Psoas muscle (tissue), 8 donors: ENCODE measurements around the gene B4GALT1. TPM values are rescaled to one million over a fixed set of nuclear protein-coding genes. Genes with fewer than 3 reads are reported as not detected.
"Not testable (repeated sequence)": the region's sequence is repeated elsewhere in the genome, so short reads cannot be mapped to it uniquely, and the experiment has no call there.

ENCODE experiments used
- ATAC-seq, 4 donors: fragments of 200-7000 bp; cut with Tn5 transposase; one replicate each; pipeline ENCODE4 v1.9.1; 2020; ENCODE audit warnings: moderate library complexity in 3 of 4, mild to moderate bottlenecking in 2 of 4
- DNase-seq, 2 donors: peaks; one replicate each; pipeline ENCODE4 v3.0.0-alpha.2; 2020
- H3K27ac ChIP-seq: fragments of 200-600 bp; one replicate; pipeline ENCODE4 v1.8.0; 2022
- H3K27me3 ChIP-seq, 3 donors: fragments of 200-600 bp in 1 of 3; one replicate each; pipeline versions ENCODE4 v1.6.1 to v1.8.0; 2013 to 2022; ENCODE audit warnings: low read length in 2 of 3, mild to moderate bottlenecking in 2 of 3, moderate library complexity in 1 of 3; ENCODE audit not compliant: insufficient read depth in 3 of 3
- H3K36me3 ChIP-seq, 2 donors: fragments of 200-600 bp in 1 of 2; one replicate each; pipeline versions ENCODE4 v1.6.1 to v1.8.0; 2013 to 2022; ENCODE audit warnings: low read depth in 1 of 2, mild to moderate bottlenecking in 1 of 2, moderate library complexity in 1 of 2; ENCODE audit not compliant: insufficient read depth in 1 of 2
- H3K4me1 ChIP-seq: fragments of 200-600 bp; one replicate; pipeline ENCODE4 v1.8.0; 2022
- H3K4me3 ChIP-seq: fragments of 200-600 bp; one replicate; pipeline ENCODE4 v1.8.0; 2022; ENCODE audit warnings: mild to moderate bottlenecking
- H3K9me3 ChIP-seq: fragments of 200-600 bp; one replicate; pipeline ENCODE4 v1.8.0; 2022
- CTCF ChIP-seq: fragments of 200-600 bp; IDR thresholded peaks from one replicate; pipeline ENCODE4 v1.8.0; 2022; ENCODE audit warnings: antibody characterized with exemption
- WGBS, 3 donors: extraction: QIAGEN DNeasy Blood & Tissue Kit; methylation state at CpG; one replicate each; pipeline versions ENCODE4 v1.1.6 to v1.1.7; 2013; 5-methylcytosine and 5-hydroxymethylcytosine counted together
- intact Hi-C, 2 donors: fragments of 100-400 bp; cut with DNase I; formaldehyde crosslinking; loops; one replicate each; pipeline versions ENCODE4 v1.11.0 to v1.14.2; 2022
- polyA plus RNA-seq, 3 donors: library from polyadenylated mRNA; stranded (reverse); fragments of 200-250 nt; gene quantifications; one replicate each; pipeline ENCODE4 v1.2.3, GENCODE V29; 2013
- total RNA-seq, 4 donors: library from RNA; stranded (reverse); fragmentation: NEBNext Ultra II Directional in 2 of 4; extraction: Animal tissue kit (Norgen Biotek cat#: 25700) in 2 of 4; gene quantifications; one replicate each; pipeline versions ENCODE4 v1.2.1 to v1.2.4, GENCODE V29; 2021 to 2023
- donor health status: healthy with polysubstance abuse.
- donor health status: DM: no; HTN: no; CAD: no; lungs with moderate emphysema.
- donor health status: Bipolar disorder and iron deficiency.
- donor health status: healthy.
- donor health status: DM: yes; HTN: yes; CAD: no.
- donor health status: DM: no; HTN: no; CAD: no.
- donor health status: DM: no; HTN: no; CAD: no.
- donor health status: DM: yes; HTN: yes; CAD: no.

B4GALT1 gene
- total and polyA plus RNA-seq, 7 donors: 13.0 to 28.1 (median 22.3) TPM

GRCh38 chr9:33166231-33167083 lies 679 bp downstream of the B4GALT1 start:
- H3K36me3 ChIP-seq: no peaks in the 10 kb centered on the region
- peaks cover 44% of the 10 kb centered on the region for H3K4me1 ChIP-seq
- peak overlapping the region; percentile 96 for H3K4me3 ChIP-seq
- WGBS, 3 donors: 0 to 5% (median 0%) methylated on average over 37 to 51 of the region's 51 CpGs
- H3K9me3 ChIP-seq: no peaks in the 10 kb centered on the region
- peak; percentile 42 to 69 (median 50) for ATAC-seq
- intact Hi-C loops: loop anchor here in 1 of 2 donors (5.0 kb wide), 1 partner anchor 84 kb away; no protein-coding TSS in a partner anchor
- H3K27ac ChIP-seq: peak overlapping the region; percentile 95
- no peak for TF ChIP-seq CTCF
- no peaks in the 10 kb centered on the region for H3K27me3 ChIP-seq
- DNase-seq: peak; percentile 58 to 85

GRCh38 chr9:33165263-33166151 lies 1.6 kb downstream of the B4GALT1 start:
- no peaks in the 10 kb centered on the region for H3K27me3 ChIP-seq
- intact Hi-C loops: loop anchor here in 1 of 2 donors (5.0 kb wide), 1 partner anchor 83 kb away; no protein-coding TSS in a partner anchor
- H3K9me3 ChIP-seq: no peaks in the 10 kb centered on the region
- DNase-seq (no peak), ATAC-seq (peak; percentile 4 to 33 (median 20))
- TF ChIP-seq CTCF: no peak
- 18 to 39% (median 24%) methylated on average over 10 of the region's 10 CpGs for WGBS, 3 donors
- H3K4me1 ChIP-seq: peaks cover 50% of the 10 kb centered on the region
- H3K36me3 ChIP-seq: no peaks in the 10 kb centered on the region
- H3K27ac ChIP-seq: peak overlapping the region; percentile 95
- peak overlapping the region; percentile 96 for H3K4me3 ChIP-seq

GRCh38 chr9:33164921-33165262 lies 2.2 kb downstream of the B4GALT1 start:
- H3K27me3 ChIP-seq, H3K9me3 ChIP-seq, DNase-seq, H3K36me3 ChIP-seq, ATAC-seq: not testable (repeated sequence)
- Histone ChIP-seq H3K4me3 (peak overlapping the region; percentile 96), H3K27ac (peak overlapping the region; percentile 95), H3K4me1 (peaks cover 55% of the 10 kb centered on the region)
- WGBS, 3 donors: 44 to 60% (median 59%) methylated on average over 7 of the region's 7 CpGs
- intact Hi-C loops: loop anchor here (5.0 kb wide), 3 partner anchors 38 to 83 kb away; no protein-coding TSS in a partner anchor

- ATAC-seq (no peak), DNase-seq (no peak)
- Histone ChIP-seq H3K9me3 (no peaks in the 10 kb centered on the region), H3K27me3 (no peaks in the 10 kb centered on the region), H3K4me1 (peaks cover 61% of the 10 kb centered on the region), H3K27ac (peak overlapping the region; percentile 95), H3K36me3 (no peaks in the 10 kb centered on the region), H3K4me3 (peak overlapping the region; percentile 96)
- intact Hi-C loops: loop anchor here (5.0 kb wide), 2 partner anchors 37 to 62 kb away; no protein-coding TSS in a partner anchor
- TF ChIP-seq CTCF: no peak
- WGBS, 3 donors: 25 to 37% (median 27%) methylated on average over 11 of the region's 11 CpGs
These were observed 2.9 kb downstream of the B4GALT1 start for GRCh38 chr9:33164138-33164809.
